SU-DHL-6 (cell line): ENCODE results near the gene THAP10.

Source experiments
- H2AFZ ChIP-seq: fragments of 200-600 bp; sonication (generic); 2 replicates; pipeline ENCODE4 v1.6.1; 2014; ENCODE audit warnings: low read depth, mild to moderate bottlenecking, moderate library complexity, mixed read lengths, antibody characterized with exemption, low read length; ENCODE audit not compliant: severe bottlenecking
- H3F3A ChIP-seq: fragments of 200-600 bp; shearing (Covaris generic); 2 replicates; pipeline ENCODE4 v1.6.0; 2016; ENCODE audit warnings: antibody characterized with exemption, mild to moderate bottlenecking; ENCODE audit not compliant: insufficient read depth
- H3K27ac ChIP-seq: fragments of 200-600 bp; sonication (generic); 2 replicates; pipeline ENCODE4 v1.5.1; 2016; ENCODE audit warnings: low read depth, mild to moderate bottlenecking, low read length, moderate library complexity, mixed read lengths
- H3K27me3 ChIP-seq: fragments of 200-600 bp; sonication (generic), shearing (Covaris generic); 2 replicates; pipeline ENCODE4 v1.6.0; 2014; ENCODE audit warnings: mild to moderate bottlenecking, low read length
- H3K36me3 ChIP-seq: fragments of 200-600 bp; sonication (generic); 2 replicates; pipeline ENCODE4 v1.6.1; 2014; ENCODE audit warnings: mild to moderate bottlenecking, low read length, mixed read lengths
- H3K4me2 ChIP-seq: fragments of 300-600, 200-600 bp; shearing (Covaris generic), sonication (generic); 2 replicates; pipeline ENCODE4 v1.6.0; 2014; ENCODE audit warnings: low read length, low read depth, mild to moderate bottlenecking; ENCODE audit not compliant: poor library complexity, severe bottlenecking
- H3K4me3 ChIP-seq: fragments of 200-600 bp; sonication (generic); 2 replicates; pipeline ENCODE4 v1.5.1; 2014; ENCODE audit warnings: antibody characterized with exemption, low read length, mild to moderate bottlenecking, mixed read lengths; ENCODE audit not compliant: insufficient read depth, poor library complexity, severe bottlenecking
- H3K79me2 ChIP-seq: fragments of 200-600 bp; sonication (generic); 2 replicates; pipeline ENCODE4 v1.6.1; 2014; ENCODE audit warnings: mild to moderate bottlenecking, low read length, moderate library complexity; ENCODE audit not compliant: insufficient read depth
- H3K9ac ChIP-seq: fragments of 200-600 bp; sonication (generic); 2 replicates; pipeline ENCODE4 v1.7.0; 2014; ENCODE audit warnings: mild to moderate bottlenecking, low read length
- H3K9me2 ChIP-seq: fragments of 200-600 bp; sonication (generic); replicated peaks from 2 replicates; pipeline ENCODE4 v1.6.1; 2014; ENCODE audit warnings: low read length; ENCODE audit not compliant: insufficient read depth
- H3K9me3 ChIP-seq: fragments of 200-600 bp; sonication (generic); 2 replicates; pipeline ENCODE4 v1.6.1; 2014; ENCODE audit warnings: low read length, mixed read lengths; ENCODE audit not compliant: insufficient read depth
- H4K20me1 ChIP-seq: fragments of 200-600 bp; sonication (generic); 2 replicates; pipeline ENCODE4 v1.6.1; 2014; ENCODE audit warnings: low read depth, mild to moderate bottlenecking, antibody characterized with exemption, low read length, moderate library complexity, mixed read lengths
- EZH2phosphoT487 ChIP-seq: fragments of 200-600 bp; sonication (generic), shearing (Covaris generic); conservative IDR thresholded peaks from 2 replicates; pipeline ENCODE4 v1.6.1; 2018; ENCODE audit warnings: mild to moderate bottlenecking, antibody characterized with exemption, low read length, moderate library complexity, mixed read lengths
- TF ChIP-seq, protein P1 (sequence below): fragments of 200-600 bp; sonication (generic); IDR thresholded peaks from one replicate; pipeline ENCODE4 v1.5.1; 2017; ENCODE audit warnings: antibody characterized with exemption, mild to moderate bottlenecking, low read length, moderate library complexity; ENCODE audit not compliant: insufficient read depth, poor library complexity, severe bottlenecking

THAP10 gene

GRCh38 chr15:70853318-70853972 lies 38.8 kb downstream of the THAP10 start:
- no peaks in the 10 kb centered on the region for H4K20me1 ChIP-seq
- no peak overlapping the region for H3K4me2 ChIP-seq
- H3K27me3 ChIP-seq, result no peaks in the 10 kb centered on the region
- no peak overlapping the region for H3K9ac ChIP-seq
- H3K79me2 ChIP-seq, result no peaks in the 10 kb centered on the region
- no peak for TF ChIP-seq EZH2phosphoT487
- TF ChIP-seq, protein P1, sequence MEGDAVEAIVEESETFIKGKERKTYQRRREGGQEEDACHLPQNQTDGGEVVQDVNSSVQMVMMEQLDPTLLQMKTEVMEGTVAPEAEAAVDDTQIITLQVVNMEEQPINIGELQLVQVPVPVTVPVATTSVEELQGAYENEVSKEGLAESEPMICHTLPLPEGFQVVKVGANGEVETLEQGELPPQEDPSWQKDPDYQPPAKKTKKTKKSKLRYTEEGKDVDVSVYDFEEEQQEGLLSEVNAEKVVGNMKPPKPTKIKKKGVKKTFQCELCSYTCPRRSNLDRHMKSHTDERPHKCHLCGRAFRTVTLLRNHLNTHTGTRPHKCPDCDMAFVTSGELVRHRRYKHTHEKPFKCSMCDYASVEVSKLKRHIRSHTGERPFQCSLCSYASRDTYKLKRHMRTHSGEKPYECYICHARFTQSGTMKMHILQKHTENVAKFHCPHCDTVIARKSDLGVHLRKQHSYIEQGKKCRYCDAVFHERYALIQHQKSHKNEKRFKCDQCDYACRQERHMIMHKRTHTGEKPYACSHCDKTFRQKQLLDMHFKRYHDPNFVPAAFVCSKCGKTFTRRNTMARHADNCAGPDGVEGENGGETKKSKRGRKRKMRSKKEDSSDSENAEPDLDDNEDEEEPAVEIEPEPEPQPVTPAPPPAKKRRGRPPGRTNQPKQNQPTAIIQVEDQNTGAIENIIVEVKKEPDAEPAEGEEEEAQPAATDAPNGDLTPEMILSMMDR, result no peak
- H3K36me3 ChIP-seq, result no peaks in the 10 kb centered on the region
- H2AFZ ChIP-seq, result no peak overlapping the region
- no peak overlapping the region for H3K27ac ChIP-seq
- H3K9me3 ChIP-seq, result no peaks in the 10 kb centered on the region
- H3K9me2 ChIP-seq, result no peaks in the 10 kb centered on the region
- no peak overlapping the region for H3K4me3 ChIP-seq
- H3F3A ChIP-seq, result no peaks in the 10 kb centered on the region

GRCh38 chr15:70852501-70853317 lies 39.5 kb downstream of the THAP10 start:
- Histone ChIP-seq H3K79me2 (no peaks in the 10 kb centered on the region), H3K27me3 (no peaks in the 10 kb centered on the region), H4K20me1 (no peaks in the 10 kb centered on the region), H3K27ac (no peak overlapping the region), H3K9me3 (no peaks in the 10 kb centered on the region), H3K9me2 (no peaks in the 10 kb centered on the region), H3F3A (no peaks in the 10 kb centered on the region), H3K36me3 (no peaks in the 10 kb centered on the region), H3K9ac (no peak overlapping the region), H3K4me3 (no peak overlapping the region), H3K4me2 (no peak overlapping the region), H2AFZ (no peak overlapping the region)
- TF ChIP-seq, protein P1, result no peak
- TF ChIP-seq EZH2phosphoT487, result no peak

GRCh38 chr15:70851889-70852288 lies 40.3 kb downstream of the THAP10 start:
- no peaks in the 10 kb centered on the region for H4K20me1 ChIP-seq
- no peak overlapping the region for H3K9ac ChIP-seq
- TF ChIP-seq, protein P1, result no peak
- H3K36me3 ChIP-seq, result no peaks in the 10 kb centered on the region
- H3K9me3 ChIP-seq, result no peaks in the 10 kb centered on the region
- no peak overlapping the region for H2AFZ ChIP-seq
- H3F3A ChIP-seq, result no peaks in the 10 kb centered on the region
- no peaks in the 10 kb centered on the region for H3K79me2 ChIP-seq
- H3K4me3 ChIP-seq, result no peak overlapping the region
- no peak overlapping the region for H3K4me2 ChIP-seq
- no peaks in the 10 kb centered on the region for H3K27me3 ChIP-seq
- no peak overlapping the region for H3K27ac ChIP-seq
- no peaks in the 10 kb centered on the region for H3K9me2 ChIP-seq
